K562 (cell line): ENCODE measurements around the gene LAPTM5. TPM values are rescaled to one million over a fixed set of nuclear protein-coding genes. Genes with fewer than 3 reads are reported as not detected.
A peak's percentile ranks its signal among the peaks of the same experiment; 100 is the strongest.

Source experiments
- ATAC-seq: fragments of 200-7000 bp; cut with Tn5 transposase; 3 replicates; pipeline ENCODE4 v1.9.1; 2020; ENCODE audit warnings: moderate library complexity
- BruUV-seq: library from RNA; stranded (reverse); fragments of 400-500 nt; replicated peaks from 2 replicates; lab custom pipeline; 2021; lab: Mats Ljungman, UMichigan
- CTCF ChIA-PET: fragments of 300-600 bp; formaldehyde crosslinking; extraction: SDS; loops from one replicate; lab custom pipeline; 2021; ENCODE audit warnings: low intra/inter-chr PET ratio; lab: Yijun Ruan, JAX
- POLR2A ChIA-PET: fragments of 300-600, 350-650 bp; sonication (Branson Sonifier 250); formaldehyde crosslinking; extraction: SDS; loops from one replicate; lab custom pipeline; 2021; ENCODE audit warnings: antibody characterized with exemption, inconsistent platforms; lab: Yijun Ruan, JAX
- DNase-seq, 4 experiments: peaks; one replicate each; pipeline versions ENCODE4 v3.0.0 to v3.0.0-alpha.2; 2011 to 2018; ENCODE audit warnings: low spot score in 3 of 4, mixed read lengths in 3 of 4; ENCODE audit errors: extremely low read depth in 1 of 4
- FAIRE-seq: peaks from 2 replicates; lab custom pipeline; 2011; peaks lifted over from hg19 to GRCh38; lab: Jason Lieb, UNC
- H2AFZ ChIP-seq: 2 replicates; pipeline ENCODE4 v1.6.0; 2011; ENCODE audit warnings: low read depth, low read length, control low read depth, inconsistent platforms
- H3K27ac ChIP-seq: fragments of 200-600 bp; 3 replicates; pipeline ENCODE4 v1.8.0; 2011; ENCODE audit warnings: low read depth, mild to moderate bottlenecking, control low read depth, inconsistent platforms, low read length, moderate library complexity, mixed read lengths; ENCODE audit errors: extremely low read depth
- H3K27me3 ChIP-seq, 2 experiments: fragments of 300-600 bp in 1 of 2; 2 replicates in 1 of 2; 3 replicates in 1 of 2; pipeline versions ENCODE4 v1.6.0 to v1.8.0; 2011; ENCODE audit warnings: inconsistent platforms in 2 of 2, low read length in 2 of 2, mild to moderate bottlenecking in 1 of 2, mixed read lengths in 1 of 2, moderate library complexity in 1 of 2; ENCODE audit not compliant: control insufficient read depth in 2 of 2, insufficient read depth in 2 of 2
- H3K36me3 ChIP-seq: fragments of 300-600 bp; 3 replicates; pipeline ENCODE4 v1.8.0; 2011; ENCODE audit warnings: mild to moderate bottlenecking, low read length, inconsistent platforms; ENCODE audit not compliant: control insufficient read depth, insufficient read depth
- H3K4me1 ChIP-seq, 2 experiments: fragments of 200-600 bp in 1 of 2; replicated peaks in 1 of 2; 2 replicates in 1 of 2; 3 replicates in 1 of 2; pipeline versions ENCODE4 v1.5.1 to v1.8.0; 2011; ENCODE audit warnings: inconsistent platforms in 2 of 2, low read length in 2 of 2, mild to moderate bottlenecking in 1 of 2, mixed read lengths in 1 of 2, moderate library complexity in 1 of 2; ENCODE audit not compliant: control insufficient read depth in 2 of 2, insufficient read depth in 2 of 2
- H3K4me2 ChIP-seq: 2 replicates; pipeline ENCODE4 v1.6.1; 2011; ENCODE audit warnings: low read length, control low read depth, inconsistent platforms, mixed read lengths; ENCODE audit not compliant: insufficient read depth
- H3K4me3 ChIP-seq: fragments of 200-600 bp; sonication (generic), shearing (Covaris generic); 2 replicates; pipeline ENCODE4 v1.5.1; 2016; ENCODE audit warnings: control low read depth, inconsistent platforms
- H3K79me2 ChIP-seq: fragments of 200-600 bp; 3 replicates; pipeline ENCODE4 v1.8.0; 2011; ENCODE audit warnings: low read length, inconsistent platforms; ENCODE audit not compliant: control insufficient read depth, insufficient read depth
- H3K9ac ChIP-seq, 2 experiments: 2 replicates each; pipeline versions ENCODE4 v1.6.0 to v1.6.1; 2011; ENCODE audit warnings: low read depth in 2 of 2, low read length in 2 of 2, control low read depth in 1 of 2, inconsistent platforms in 1 of 2, mild to moderate bottlenecking in 1 of 2, mixed read lengths in 1 of 2; ENCODE audit not compliant: insufficient read depth in 1 of 2
- H3K9me1 ChIP-seq: one replicate; pipeline ENCODE4 v1.6.0; 2011; ENCODE audit warnings: inconsistent platforms, mild to moderate bottlenecking, low read length, moderate library complexity; ENCODE audit not compliant: control insufficient read depth, insufficient read depth
- H3K9me3 ChIP-seq: replicated peaks from 2 replicates; pipeline ENCODE4 v1.5.1; 2011; ENCODE audit warnings: low read depth, low read length, inconsistent platforms; ENCODE audit not compliant: control insufficient read depth, insufficient read depth
- H4K20me1 ChIP-seq: replicated peaks from 2 replicates; pipeline ENCODE4 v1.6.1; 2011; ENCODE audit warnings: low read length, inconsistent platforms, mixed read lengths; ENCODE audit not compliant: control insufficient read depth, insufficient read depth
- MAZ ChIP-seq, 2 experiments: fragments of 450-650 bp in 1 of 2; sonication (generic) in 1 of 2; formaldehyde crosslinking; IDR thresholded peaks in 1 of 2; conservative IDR thresholded peaks in 1 of 2; 2 replicates each; pipeline versions ENCODE4 v1.4.0 to v1.5.0; 2020; ENCODE audit warnings: mild to moderate bottlenecking in 1 of 2, missing genetic modification reagents in 1 of 2
- RERE ChIP-seq: sonication (generic); formaldehyde crosslinking; IDR thresholded peaks from 2 replicates; pipeline ENCODE4 v1.8.0; 2023; ENCODE audit warnings: missing genetic modification reagents, mild to moderate bottlenecking, borderline replicate concordance
- TFAP4 ChIP-seq: sonication (generic); formaldehyde crosslinking; IDR thresholded peaks from 2 replicates; pipeline ENCODE4 v1.8.0; 2022; ENCODE audit warnings: missing genetic modification reagents, mild to moderate bottlenecking, moderate library complexity, borderline replicate concordance
- WGBS: fragments of 100-300 bp; shearing (Covaris generic); methylation state at CpG from one replicate; pipeline ENCODE4 v1.1.6; 2016; ENCODE audit warnings: low coverage, mixed read lengths; ENCODE audit not compliant: insufficient coverage; ENCODE audit errors: missing lambda C conversion rate; 5-methylcytosine and 5-hydroxymethylcytosine counted together
- in situ Hi-C: fragments of 300-500 bp; cut with MboI; formaldehyde crosslinking; loops from 4 replicates; pipeline ENCODE4 v1.15.0; 2018; ENCODE audit warnings: inconsistent platforms, mixed read lengths
- intact Hi-C: fragments of 100-400 bp; cut with micrococcal nuclease; formaldehyde crosslinking; loops from 2 replicates; pipeline ENCODE4 v1.14.2; 2022
- polyA plus RNA-seq, 8 experiments: library from polyadenylated mRNA; depleted of rRNA in 4 of 8; stranded (reverse) in 5 of 8; unstranded in 3 of 8; fragments of >200 nt; fragmentation: Nextera tagmentation in 2 of 8; fragmentation: Illumina TruSeq in 1 of 8; extraction: Ambion mirVana in 2 of 8; extraction: Trizol in 1 of 8; gene quantifications; 2 replicates each; pipeline versions ENCODE4 v1.2.1 to v1.2.3, GENCODE V29; 2011 to 2014; ENCODE audit warnings: inconsistent platforms in 1 of 8, missing spikeins in 1 of 8
- total RNA-seq, 7 experiments: library from RNA; depleted of rRNA in 6 of 7; stranded (reverse); fragments of >200 nt in 6 of 7; fragmentation: Illumina TruSeq in 2 of 7; extraction: Trizol in 2 of 7; gene quantifications; 2 replicates each; pipeline versions ENCODE4 v1.2.1 to v1.2.3, GENCODE V29; 2011 to 2021; ENCODE audit warnings: low replicate concordance in 1 of 7

Gene LAPTM5
- total and polyA plus RNA-seq, 9 of the 15 experiments (the other 6 are each of a cell fraction or from before 2014, with no cell fraction given), result 2.4 to 47.3 (median 20.3) TPM

GRCh38 chr1:30748098-30748698, 9.4 kb downstream of the LAPTM5 start:
- ATAC-seq, result no peak
- peak in 2 of 4 experiments; percentile 34 to 35 for DNase-seq
- in situ Hi-C loops (no loop called here), intact Hi-C loops (no loop called here)
- peaks cover 39 to 55% of the 10 kb centered on the region in 2 experiments for H3K4me1 ChIP-seq
- WGBS, result 58% methylated on average over 9 of the region's 9 CpGs
- POLR2A ChIA-PET, result interaction anchor here (0.5 to 1.0 kb wide), 3 partner anchors 16 to 58 kb away, joined by 3 to 5 read pairs (median 4); no protein-coding TSS in a partner anchor
- H3K4me2 ChIP-seq, result no peak overlapping the region
- peak overlapping the region in 1 of 2 experiments; percentile 65; a peak in 1 of 4 replicates for H3K9ac ChIP-seq
- H3K27ac ChIP-seq, result no peak overlapping the region
- no peak overlapping the region for H3K4me3 ChIP-seq
- no peaks in the 10 kb centered on the region; the same call in 2 of the 3 replicates for H3K79me2 ChIP-seq
- no peaks in the 10 kb centered on the region for H4K20me1 ChIP-seq
- TF ChIP-seq RERE (CRISPR knock-in tag) (0 out of 2 replicates have a peak, but pooled peaks have one; percentile 29), TFAP4 (CRISPR knock-in tag) (no peak), MAZ (CRISPR knock-in tag; conservative IDR thresholded peaks at IDR 0.05 in 1 of 2, IDR thresholded peaks at IDR 0.05 in 1 of 2) (0 out of 4 replicates have a peak, but pooled peaks of 1 of the 2 experiments have one; percentile 5)
- H3K9me3 ChIP-seq, result no peaks in the 10 kb centered on the region
- peak overlapping the region; percentile 14; the same call in 1 of the 2 replicates for H2AFZ ChIP-seq
- H3K9me1 ChIP-seq, result peaks cover 2% of the 10 kb centered on the region
- no peaks in the 10 kb centered on the region for H3K27me3 ChIP-seq
- no peaks in the 10 kb centered on the region for H3K36me3 ChIP-seq
- CTCF ChIA-PET, result no interaction called here
- BruUV-seq, result no TSS peak
- no peak for FAIRE-seq
